B cell (primary cell): Measurements from ENCODE around the gene PKIG. TPM values are rescaled to one million over a fixed set of nuclear protein-coding genes. Genes with fewer than 3 reads are reported as not detected.

Experiments used
- ATAC-seq: fragments of 200-7000 bp; cut with Tn5 transposase; one replicate; pipeline ENCODE4 v1.10.0; 2021; ENCODE audit warnings: low read depth, mild to moderate bottlenecking, moderate number of reproducible peaks, moderate library complexity
- CTCF ChIA-PET: fragments of 350-600 bp; sonication (Branson Sonifier 250); formaldehyde crosslinking; loops from one replicate; lab custom pipeline; 2021; ENCODE audit warnings: antibody characterized with exemption, inconsistent platforms; lab: Charles Lee
- POLR2A ChIA-PET: fragments of 350-600 bp; sonication (Branson Sonifier 250); formaldehyde crosslinking; loops from one replicate; lab custom pipeline; 2021; ENCODE audit warnings: antibody characterized with exemption; lab: Charles Lee
- DNase-seq: peaks from one replicate; pipeline ENCODE4 v3.0.0; 2013
- H2AFZ ChIP-seq: 2 replicates; pipeline ENCODE4 v1.6.1; 2012; ENCODE audit warnings: mild to moderate bottlenecking, low read depth, low read length; ENCODE audit not compliant: insufficient read depth, poor library complexity, severe bottlenecking
- H3K27ac ChIP-seq, 2 donors: 1 replicate in 1 of 2; 2 replicates in 1 of 2; pipeline ENCODE4 v1.5.1; 2012 to 2013; ENCODE audit warnings: low read length in 2 of 2, mild to moderate bottlenecking in 2 of 2, moderate library complexity in 1 of 2
- H3K27me3 ChIP-seq, 4 experiments: fragments of 200-600 bp in 1 of 4; sonication (generic) in 1 of 4; replicated peaks in 1 of 4; 1 replicate in 2 of 4; 2 replicates in 2 of 4; pipeline versions ENCODE4 v1.6.1 to v1.7.0; 2013 to 2016; ENCODE audit warnings: low read length in 3 of 4, mild to moderate bottlenecking in 2 of 4, mixed read lengths in 1 of 4, moderate library complexity in 1 of 4; ENCODE audit not compliant: insufficient read depth in 4 of 4, control insufficient read depth in 3 of 4; ENCODE audit errors: control extremely low read depth in 1 of 4
- H3K36me3 ChIP-seq, 2 experiments: replicated peaks in 1 of 2; 1 replicate in 1 of 2; 2 replicates in 1 of 2; pipeline versions ENCODE4 v1.6.1 to v1.7.1; 2013; ENCODE audit warnings: low read length in 1 of 2; ENCODE audit not compliant: insufficient read depth in 2 of 2, control insufficient read depth in 1 of 2; ENCODE audit errors: control extremely low read depth in 1 of 2, extremely low read depth in 1 of 2
- H3K4me1 ChIP-seq, 2 donors: fragments of 200-600 bp in 1 of 2; sonication (generic) in 1 of 2; 1 replicate in 1 of 2; 2 replicates in 1 of 2; pipeline versions ENCODE4 v1.5.1 to v1.6.1; 2013 to 2017; ENCODE audit warnings: low read length in 2 of 2; ENCODE audit not compliant: control insufficient read depth in 2 of 2, insufficient read depth in 2 of 2
- H3K4me2 ChIP-seq: replicated peaks from 2 replicates; pipeline ENCODE3; 2012; ENCODE audit warnings: mild to moderate bottlenecking, low read depth, low read length; ENCODE audit not compliant: poor library complexity, severe bottlenecking
- H3K4me3 ChIP-seq, 5 experiments: fragments of 200-600 bp in 1 of 5; sonication (generic) in 1 of 5; 1 replicate in 3 of 5; 2 replicates in 2 of 5; pipeline versions ENCODE4 v1.5.1 to v1.7.0; 2011 to 2016; ENCODE audit warnings: low read length in 4 of 5, mild to moderate bottlenecking in 4 of 5, low read depth in 2 of 5, control low read depth in 1 of 5, moderate library complexity in 1 of 5; ENCODE audit not compliant: insufficient read depth in 1 of 5; ENCODE audit errors: control extremely low read depth in 1 of 5, extremely low read depth in 1 of 5
- H3K79me2 ChIP-seq: fragments of 200-600 bp; sonication (generic); one replicate; pipeline ENCODE4 v1.6.0; 2016; ENCODE audit warnings: low read length; ENCODE audit not compliant: control insufficient read depth, insufficient read depth
- H3K9ac ChIP-seq: fragments of 200-600 bp; sonication (generic); 2 replicates; pipeline ENCODE4 v1.6.1; 2017; ENCODE audit warnings: mild to moderate bottlenecking, low read length, moderate library complexity
- H3K9me3 ChIP-seq, 3 donors: one replicate each; pipeline versions ENCODE4 v1.6.1 to v1.7.1; 2013; ENCODE audit warnings: low read length in 2 of 3; ENCODE audit not compliant: control insufficient read depth in 2 of 3, insufficient read depth in 1 of 3; ENCODE audit errors: control extremely low read depth in 1 of 3
- H4K20me1 ChIP-seq: 2 replicates; pipeline ENCODE4 v1.6.0; 2012; ENCODE audit warnings: mild to moderate bottlenecking, low read length; ENCODE audit not compliant: insufficient read depth, control insufficient read depth, poor library complexity, severe bottlenecking
- H3K27ac Mint-ChIP-seq: one replicate; pipeline ENCODE4 v1.8.0; 2021; ENCODE audit warnings: mixed read lengths
- H3K27me3 Mint-ChIP-seq: one replicate; pipeline ENCODE4 v1.8.0; 2021; ENCODE audit warnings: mixed read lengths
- H3K4me1 Mint-ChIP-seq: one replicate; pipeline ENCODE4 v1.8.0; 2021; ENCODE audit warnings: mixed read lengths
- H3K4me3 Mint-ChIP-seq: one replicate; pipeline ENCODE4 v1.8.0; 2021; ENCODE audit warnings: mixed read lengths
- H3K9me3 Mint-ChIP-seq: one replicate; pipeline ENCODE4 v1.8.0; 2022; ENCODE audit warnings: mixed read lengths; ENCODE audit not compliant: insufficient read depth
- CTCF ChIP-seq: fragments of 200-600 bp; IDR thresholded peaks from one replicate; pipeline ENCODE4 v1.8.0; 2022; ENCODE audit warnings: antibody characterized with exemption, mild to moderate bottlenecking
- EZH2 ChIP-seq: IDR thresholded peaks from 2 replicates; pipeline ENCODE4 v1.6.1; 2012; ENCODE audit warnings: borderline replicate concordance, low read depth, mild to moderate bottlenecking, moderate library complexity, low read length; ENCODE audit not compliant: insufficient read depth, poor library complexity, severe bottlenecking
- WGBS: methylation state at CpG from one replicate; pipeline ENCODE4 v1.1.5; 2013; ENCODE audit warnings: missing lambda C conversion rate; ENCODE audit not compliant: insufficient coverage; 5-methylcytosine and 5-hydroxymethylcytosine counted together
- intact Hi-C: fragments of 100-400 bp; cut with micrococcal nuclease; formaldehyde crosslinking; loops from one replicate; pipeline ENCODE4 v1.10.0; 2022
- polyA plus RNA-seq: library from polyadenylated mRNA; depleted of rRNA; stranded (reverse); fragments of >200 nt; gene quantifications from 2 replicates; pipeline ENCODE4 v1.2.3, GENCODE V29; 2012
- total RNA-seq, 2 donors: library from RNA; stranded (reverse); fragments of 120-200 nt in 1 of 2; gene quantifications; 1 replicate in 1 of 2; 2 replicates in 1 of 2; pipeline versions ENCODE4 v1.2.3 to v1.2.4, GENCODE V29; 2013 to 2022

Gene PKIG
- total and polyA plus RNA-seq, 2 donors (not counting 1 experiment from before 2014, with no cell fraction given) = 128 to 168 TPM

- peak overlapping the region; percentile 41 for H2AFZ ChIP-seq
- H3K36me3 ChIP-seq = peaks cover 2 to 61% of the 10 kb centered on the region in 2 experiments
- H3K79me2 ChIP-seq = peaks cover 99% of the 10 kb centered on the region
- DNase-seq (peak; percentile 59), ATAC-seq (peak; percentile 56)
- Mint-ChIP-seq H3K4me3 (peak overlapping the region; percentile 54), H3K9me3 (no peaks in the 10 kb centered on the region), H3K27me3 (no peaks in the 10 kb centered on the region), H3K27ac (peak overlapping the region; percentile 82), H3K4me1 (peaks cover 91% of the 10 kb centered on the region)
- intact Hi-C loops = loop anchor here (1.0 kb wide), 1 partner anchor 8 kb away; no protein-coding TSS in a partner anchor
- H3K9me3 ChIP-seq = no peaks in the 10 kb centered on the region
- peak overlapping the region; percentile 53 for H3K4me2 ChIP-seq
- CTCF ChIA-PET = interaction anchor here (1.4 to 24.0 kb wide), 8 partner anchors 9 to 54 kb away, joined by 3 to 772 read pairs (median 8); partner anchors contain the start of gene PKIG
- H3K27ac ChIP-seq = peak overlapping the region; percentile 44 to 79
- no peak overlapping the region for H3K4me3 ChIP-seq
- no peak for TF ChIP-seq EZH2
- no peak for TF ChIP-seq CTCF
- peak overlapping the region; percentile 33 for H3K9ac ChIP-seq
- peaks cover 92 to 99% of the 10 kb centered on the region in 2 donors for H3K4me1 ChIP-seq
- no peaks in the 10 kb centered on the region for H4K20me1 ChIP-seq
- POLR2A ChIA-PET = interaction anchor here (0.6 to 1.7 kb wide), 4 partner anchors 8 to 16 kb away, joined by 3 to 7 read pairs (median 5); partner anchors contain the start of gene PKIG
- no peaks in the 10 kb centered on the region for H3K27me3 ChIP-seq
- WGBS = 0% methylated on average over 1 of the region's 1 CpG
Measured at GRCh38 chr20:44594730-44595129, 12.4 kb downstream of the PKIG start.

GRCh38 chr20:44596010-44596409 lies 13.6 kb downstream of the PKIG start:
- H3K4me3 ChIP-seq = no peak overlapping the region
- ChIA-PET POLR2A (interaction anchor here (1.3 kb wide), 1 partner anchor 13 kb away, joined by 5 read pairs; the partner anchor contains the start of gene PKIG), CTCF (interaction anchor here (2.7 to 24.0 kb wide), 4 partner anchors 8 to 20 kb away, joined by 9 to 772 read pairs (median 20); partner anchors contain the start of gene PKIG)
- peaks cover 99% of the 10 kb centered on the region for H3K79me2 ChIP-seq
- H4K20me1 ChIP-seq = peaks cover under 1% of the 10 kb centered on the region
- Mint-ChIP-seq H3K27ac (peak overlapping the region; percentile 97), H3K4me1 (peaks cover 91% of the 10 kb centered on the region), H3K9me3 (no peaks in the 10 kb centered on the region), H3K4me3 (peak overlapping the region; percentile 46), H3K27me3 (no peaks in the 10 kb centered on the region)
- ATAC-seq (no peak), DNase-seq (no peak)
- peak overlapping the region; percentile 60 to 88 for H3K27ac ChIP-seq
- no peaks in the 10 kb centered on the region for H3K9me3 ChIP-seq
- no peak overlapping the region for H2AFZ ChIP-seq
- H3K4me1 ChIP-seq = peaks cover 92 to 99% of the 10 kb centered on the region in 2 donors
- H3K36me3 ChIP-seq = peaks cover 2 to 53% of the 10 kb centered on the region in 2 experiments
- no peaks in the 10 kb centered on the region for H3K27me3 ChIP-seq
- peak overlapping the region; percentile 64 for H3K4me2 ChIP-seq
- TF ChIP-seq CTCF = no peak
- no peak for TF ChIP-seq EZH2
- intact Hi-C loops = no loop called here
- WGBS = 71% methylated on average over 4 of the region's 4 CpGs
- peak overlapping the region; percentile 8 for H3K9ac ChIP-seq
